Transverse colon (tissue), 3 donors: ENCODE results near the gene PRPH2.

Source experiments
- CTCF ChIP-seq, 5 experiments: fragments of 200-600 bp in 3 of 5; fragments of 450-650 bp in 2 of 5; sonication (generic) in 3 of 5; IDR thresholded peaks; 1 replicate in 2 of 5; 2 replicates in 3 of 5; pipeline ENCODE4 v1.5.1; 2016 to 2017; ENCODE audit warnings: antibody characterized with exemption in 5 of 5, inconsistent platforms in 3 of 5, mild to moderate bottlenecking in 2 of 5, moderate library complexity in 1 of 5
- POLR2A ChIP-seq: fragments of 450-650 bp; IDR thresholded peaks from one replicate; pipeline ENCODE4 v1.6.1; 2016; ENCODE audit warnings: antibody characterized with exemption, mild to moderate bottlenecking, moderate library complexity

GRCh38 chr6:42653851-42654250 lies 68.5 kb downstream of the PRPH2 start:
- TF ChIP-seq POLR2A (no peak), CTCF (IDR thresholded peaks at IDR 0.05) (no peak)
